SK-N-SH treated with all-trans-retinoic acid at 6 μM for 48 hours (cell line): ENCODE results near the gene BLID.

Experiments used
- ATAC-seq: fragments of 200-7000 bp; cut with Tn5 transposase; 3 replicates; pipeline ENCODE4 v1.9.1; 2020; ENCODE audit warnings: mild to moderate bottlenecking, moderate library complexity
- ARNTL ChIP-seq: fragments of 450-650 bp; formaldehyde crosslinking; IDR thresholded peaks from 2 replicates; pipeline ENCODE4 v1.5.0; 2020; ENCODE audit warnings: low read depth, mild to moderate bottlenecking, moderate library complexity, borderline replicate concordance
- BACH2 ChIP-seq: fragments of 250-450 bp; sonication (Bioruptor Pico); IDR thresholded peaks from 2 replicates; pipeline ENCODE4 v1.9.0; 2021; ENCODE audit warnings: mild to moderate bottlenecking, borderline replicate concordance
- CREB5 ChIP-seq: fragments of 250-450 bp; sonication (Bioruptor Pico); IDR thresholded peaks from 2 replicates; pipeline ENCODE4 v1.5.1; 2020; ENCODE audit warnings: low read depth, mild to moderate bottlenecking, moderate library complexity
- CSDC2 ChIP-seq: fragments of 250-450 bp; sonication (Bioruptor Pico); IDR thresholded peaks from 2 replicates; pipeline ENCODE4 v1.5.0; 2020; ENCODE audit warnings: mild to moderate bottlenecking, moderate library complexity
- GLIS3 ChIP-seq: fragments of 250-450 bp; sonication (Bioruptor Pico); IDR thresholded peaks from 2 replicates; pipeline ENCODE4 v1.5.0; 2020; ENCODE audit warnings: mild to moderate bottlenecking, moderate library complexity
- ISL1 ChIP-seq: fragments of 250-450 bp; sonication (Bioruptor Pico); IDR thresholded peaks from 2 replicates; pipeline ENCODE4 v2.1.2; 2022; ENCODE audit warnings: mild to moderate bottlenecking, moderate library complexity
- OSR1 ChIP-seq: fragments of 250-450 bp; sonication (Bioruptor Pico); IDR thresholded peaks from 2 replicates; pipeline ENCODE4 v1.8.0; 2022; ENCODE audit warnings: moderate library complexity, mild to moderate bottlenecking, inconsistent platforms
- PATZ1 ChIP-seq: fragments of 250-450 bp; sonication (Bioruptor Pico); IDR thresholded peaks from 2 replicates; pipeline ENCODE4 v1.8.0; 2020; ENCODE audit warnings: mild to moderate bottlenecking, moderate library complexity, borderline replicate concordance
- PPARA ChIP-seq: fragments of 250-450 bp; sonication (Bioruptor Pico); IDR thresholded peaks from 2 replicates; pipeline ENCODE4 v1.5.0; 2020; ENCODE audit warnings: mild to moderate bottlenecking, borderline replicate concordance
- RARB ChIP-seq: fragments of 250-450 bp; sonication (Bioruptor Pico); IDR thresholded peaks from 2 replicates; pipeline ENCODE4 v1.8.0; 2021; ENCODE audit warnings: mild to moderate bottlenecking, moderate library complexity
- SNAI2 ChIP-seq: fragments of 250-450 bp; sonication (Bioruptor Pico); IDR thresholded peaks from 2 replicates; pipeline ENCODE4 v1.5.0; 2020; ENCODE audit warnings: mild to moderate bottlenecking, moderate library complexity
- TCF4 ChIP-seq: fragments of 250-450 bp; sonication (Bioruptor Pico); IDR thresholded peaks from 2 replicates; pipeline ENCODE4 v1.8.0; 2021; ENCODE audit warnings: mild to moderate bottlenecking, moderate library complexity, borderline replicate concordance
- TOX ChIP-seq: fragments of 250-450 bp; sonication (Bioruptor Pico); IDR thresholded peaks from 2 replicates; pipeline ENCODE4 v1.8.0; 2021; ENCODE audit warnings: mild to moderate bottlenecking, moderate library complexity, borderline replicate concordance
- TSHZ2 ChIP-seq: fragments of 250-450 bp; sonication (Bioruptor Pico); IDR thresholded peaks from 2 replicates; pipeline ENCODE4 v1.5.0; 2020; ENCODE audit warnings: mild to moderate bottlenecking, moderate library complexity
- ZC3H10 ChIP-seq: fragments of 250-450 bp; sonication (Bioruptor Pico); IDR thresholded peaks from 2 replicates; pipeline ENCODE4 v1.5.1; 2021; ENCODE audit warnings: mild to moderate bottlenecking, moderate library complexity
- ZFP3 ChIP-seq: fragments of 250-450 bp; sonication (Bioruptor Pico); IDR thresholded peaks from 2 replicates; pipeline ENCODE4 v1.5.0; 2020; ENCODE audit warnings: mild to moderate bottlenecking, moderate library complexity
- ZFP30 ChIP-seq: fragments of 450-650 bp; formaldehyde crosslinking; IDR thresholded peaks from 2 replicates; pipeline ENCODE4 v1.5.0; 2022; ENCODE audit warnings: mild to moderate bottlenecking, moderate library complexity
- ZNF565 ChIP-seq: fragments of 450-650 bp; formaldehyde crosslinking; conservative IDR thresholded peaks from 2 replicates; pipeline ENCODE4 v1.5.0; 2020; ENCODE audit warnings: low read depth, mild to moderate bottlenecking, moderate library complexity
- ZNF70 ChIP-seq: fragments of 450-650 bp; formaldehyde crosslinking; IDR thresholded peaks from 2 replicates; pipeline ENCODE4 v1.5.0; 2020; ENCODE audit warnings: mild to moderate bottlenecking, moderate library complexity
- ZNF8 ChIP-seq: fragments of 450-650 bp; formaldehyde crosslinking; IDR thresholded peaks from 2 replicates; pipeline ENCODE4 v1.5.0; 2020; ENCODE audit warnings: mild to moderate bottlenecking, moderate library complexity
- TF ChIP-seq, protein P1 (sequence below): fragments of 250-450 bp; sonication (Bioruptor Pico); IDR thresholded peaks from 2 replicates; pipeline ENCODE4 v1.8.0; 2021; ENCODE audit warnings: low read depth, mild to moderate bottlenecking, moderate library complexity, borderline replicate concordance

BLID gene

DNA sequence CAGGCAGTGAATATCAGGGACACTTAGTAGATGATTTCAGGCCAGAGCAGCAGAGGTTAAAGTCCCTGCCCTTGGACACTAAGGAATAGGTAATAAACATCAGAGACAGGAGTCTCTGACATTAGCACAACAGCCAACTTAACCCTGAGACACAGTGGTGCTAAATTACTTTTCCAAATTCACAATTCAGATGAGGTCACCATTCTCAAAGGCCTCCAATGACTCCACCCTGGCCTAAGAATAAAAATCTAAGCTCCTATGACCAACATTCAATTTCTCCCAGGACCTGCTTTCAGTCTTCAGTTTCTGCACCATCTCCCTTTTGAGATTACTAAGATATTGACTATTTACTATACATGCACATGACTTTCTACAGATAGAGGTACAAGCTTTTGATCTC lies 42.0 kb downstream of the BLID start:
- no peak for ATAC-seq
- TF ChIP-seq CREB5 (CRISPR knock-in tag) (no peak), ZNF565 (no peak), TCF4 (CRISPR knock-in tag) (no peak), SNAI2 (CRISPR knock-in tag) (no peak), GLIS3 (CRISPR knock-in tag) (no peak), ZNF70 (CRISPR knock-in tag) (no peak), TOX (no peak), ZFP3 (CRISPR knock-in tag) (no peak), RARB (CRISPR knock-in tag) (no peak), PATZ1 (no peak), CSDC2 (no peak), TSHZ2 (no peak)
- TF ChIP-seq, protein P1, sequence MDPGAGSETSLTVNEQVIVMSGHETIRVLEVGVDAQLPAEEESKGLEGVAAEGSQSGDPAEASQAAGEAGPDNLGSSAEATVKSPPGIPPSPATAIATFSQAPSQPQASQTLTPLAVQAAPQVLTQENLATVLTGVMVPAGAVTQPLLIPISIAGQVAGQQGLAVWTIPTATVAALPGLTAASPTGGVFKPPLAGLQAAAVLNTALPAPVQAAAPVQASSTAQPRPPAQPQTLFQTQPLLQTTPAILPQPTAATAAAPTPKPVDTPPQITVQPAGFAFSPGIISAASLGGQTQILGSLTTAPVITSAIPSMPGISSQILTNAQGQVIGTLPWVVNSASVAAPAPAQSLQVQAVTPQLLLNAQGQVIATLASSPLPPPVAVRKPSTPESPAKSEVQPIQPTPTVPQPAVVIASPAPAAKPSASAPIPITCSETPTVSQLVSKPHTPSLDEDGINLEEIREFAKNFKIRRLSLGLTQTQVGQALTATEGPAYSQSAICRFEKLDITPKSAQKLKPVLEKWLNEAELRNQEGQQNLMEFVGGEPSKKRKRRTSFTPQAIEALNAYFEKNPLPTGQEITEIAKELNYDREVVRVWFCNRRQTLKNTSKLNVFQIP (CRISPR knock-in tag): no peak

DNA sequence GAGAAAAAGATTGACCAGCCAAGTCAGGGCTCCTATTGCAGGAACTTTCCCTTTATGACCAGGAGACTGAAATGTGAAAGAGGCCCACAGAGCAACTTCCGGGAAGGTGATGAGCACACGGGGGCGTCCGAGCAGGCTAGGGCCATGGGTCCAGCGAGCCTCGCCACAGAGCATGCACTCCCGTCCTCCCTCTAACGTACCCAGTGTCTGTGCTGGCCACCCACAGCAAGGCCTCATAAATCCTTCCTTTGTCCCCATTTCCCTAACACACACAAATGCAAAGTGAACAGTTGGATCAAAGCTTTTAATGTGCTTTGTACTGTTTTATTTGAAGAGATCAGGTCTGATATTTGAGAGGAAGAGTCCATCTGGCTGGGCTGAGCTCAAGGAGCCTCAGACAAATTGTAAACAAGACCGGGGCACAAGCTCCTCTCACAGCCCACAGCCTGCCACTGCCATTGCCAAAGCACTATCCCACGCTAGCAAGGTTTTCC lies 44.3 kb downstream of the BLID start:
- no peak for TF ChIP-seq BACH2
- TF ChIP-seq ZNF8 (CRISPR knock-in tag): no peak
- no peak for TF ChIP-seq ISL1 (CRISPR knock-in tag)
- no peak for TF ChIP-seq SNAI2 (CRISPR knock-in tag)
- TF ChIP-seq ZNF565: no peak
- no peak for TF ChIP-seq CREB5 (CRISPR knock-in tag)
- TF ChIP-seq ZFP30 (CRISPR knock-in tag): no peak
- TF ChIP-seq ZFP3 (CRISPR knock-in tag): no peak
- no peak for TF ChIP-seq ZNF70 (CRISPR knock-in tag)
- no peak for TF ChIP-seq RARB (CRISPR knock-in tag)
- TF ChIP-seq OSR1: no peak
- TF ChIP-seq ARNTL (CRISPR knock-in tag): no peak
- TF ChIP-seq, protein P1 (CRISPR knock-in tag): no peak
- no peak for TF ChIP-seq CSDC2
- no peak for TF ChIP-seq ZC3H10
- TF ChIP-seq PPARA (CRISPR knock-in tag): no peak
- ATAC-seq: no peak
